HG02852 (cell line): ENCODE results near the gene AKAP6.

Experiments used
- ATAC-seq: cut with Tn5 transposase; IDR thresholded peaks from one replicate; pipeline ENCODE4 v1.9.1; 2021; ENCODE audit warnings: mild to moderate bottlenecking, moderate library complexity; ENCODE audit not compliant: unreplicated experiment

Gene AKAP6, protein sequence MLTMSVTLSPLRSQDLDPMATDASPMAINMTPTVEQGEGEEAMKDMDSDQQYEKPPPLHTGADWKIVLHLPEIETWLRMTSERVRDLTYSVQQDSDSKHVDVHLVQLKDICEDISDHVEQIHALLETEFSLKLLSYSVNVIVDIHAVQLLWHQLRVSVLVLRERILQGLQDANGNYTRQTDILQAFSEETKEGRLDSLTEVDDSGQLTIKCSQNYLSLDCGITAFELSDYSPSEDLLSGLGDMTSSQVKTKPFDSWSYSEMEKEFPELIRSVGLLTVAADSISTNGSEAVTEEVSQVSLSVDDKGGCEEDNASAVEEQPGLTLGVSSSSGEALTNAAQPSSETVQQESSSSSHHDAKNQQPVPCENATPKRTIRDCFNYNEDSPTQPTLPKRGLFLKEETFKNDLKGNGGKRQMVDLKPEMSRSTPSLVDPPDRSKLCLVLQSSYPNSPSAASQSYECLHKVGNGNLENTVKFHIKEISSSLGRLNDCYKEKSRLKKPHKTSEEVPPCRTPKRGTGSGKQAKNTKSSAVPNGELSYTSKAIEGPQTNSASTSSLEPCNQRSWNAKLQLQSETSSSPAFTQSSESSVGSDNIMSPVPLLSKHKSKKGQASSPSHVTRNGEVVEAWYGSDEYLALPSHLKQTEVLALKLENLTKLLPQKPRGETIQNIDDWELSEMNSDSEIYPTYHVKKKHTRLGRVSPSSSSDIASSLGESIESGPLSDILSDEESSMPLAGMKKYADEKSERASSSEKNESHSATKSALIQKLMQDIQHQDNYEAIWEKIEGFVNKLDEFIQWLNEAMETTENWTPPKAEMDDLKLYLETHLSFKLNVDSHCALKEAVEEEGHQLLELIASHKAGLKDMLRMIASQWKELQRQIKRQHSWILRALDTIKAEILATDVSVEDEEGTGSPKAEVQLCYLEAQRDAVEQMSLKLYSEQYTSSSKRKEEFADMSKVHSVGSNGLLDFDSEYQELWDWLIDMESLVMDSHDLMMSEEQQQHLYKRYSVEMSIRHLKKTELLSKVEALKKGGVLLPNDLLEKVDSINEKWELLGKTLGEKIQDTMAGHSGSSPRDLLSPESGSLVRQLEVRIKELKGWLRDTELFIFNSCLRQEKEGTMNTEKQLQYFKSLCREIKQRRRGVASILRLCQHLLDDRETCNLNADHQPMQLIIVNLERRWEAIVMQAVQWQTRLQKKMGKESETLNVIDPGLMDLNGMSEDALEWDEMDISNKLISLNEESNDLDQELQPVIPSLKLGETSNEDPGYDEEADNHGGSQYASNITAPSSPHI (N-terminal part only)

DNA sequence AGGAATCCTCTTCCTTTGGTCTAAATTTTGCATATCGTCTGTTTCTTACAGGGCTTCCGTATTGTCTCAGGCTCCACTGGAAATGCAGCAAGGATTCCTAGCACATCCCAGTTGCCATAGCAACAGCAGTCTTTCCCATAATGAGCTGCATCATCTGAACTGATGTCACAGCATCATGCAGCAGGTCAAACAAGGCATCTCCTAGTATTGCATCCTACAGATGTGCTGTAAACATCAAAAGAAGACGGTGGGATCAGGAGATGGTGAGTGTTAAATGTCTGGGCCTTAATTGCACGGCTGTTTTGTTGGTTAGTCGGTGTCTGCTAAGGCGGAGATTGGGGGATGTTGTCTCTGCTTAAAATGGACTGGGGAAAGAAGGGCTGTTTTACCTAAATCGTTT, at the start of gene AKAP6:
Gene AKAP6 (plus strand): TSS at position 153 of the 400 bp plus-strand sequence. CDS start 104,196 bp downstream, outside the sequence.
- ATAC-seq, result no peak

DNA sequence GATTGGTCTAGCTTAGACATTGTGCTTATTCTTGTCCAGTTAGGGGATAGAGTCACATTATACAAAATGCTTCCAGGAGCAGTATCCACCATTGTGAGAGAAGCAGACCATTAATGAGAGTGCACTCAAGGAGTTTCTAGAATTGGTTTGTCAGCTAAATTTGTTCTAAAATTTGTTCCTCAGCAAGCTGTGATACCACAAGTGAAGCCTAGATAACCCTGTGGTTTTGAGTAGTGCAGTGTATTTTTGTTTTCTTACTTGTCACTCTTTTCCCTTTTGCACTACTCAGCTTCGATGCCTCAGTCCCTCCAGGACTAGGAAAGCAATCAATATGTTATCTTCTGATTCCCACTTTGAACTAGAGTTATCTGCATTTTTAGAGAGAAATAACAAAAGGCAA, 42.5 kb upstream of the AKAP6 start:
- ATAC-seq, result no peak

DNA sequence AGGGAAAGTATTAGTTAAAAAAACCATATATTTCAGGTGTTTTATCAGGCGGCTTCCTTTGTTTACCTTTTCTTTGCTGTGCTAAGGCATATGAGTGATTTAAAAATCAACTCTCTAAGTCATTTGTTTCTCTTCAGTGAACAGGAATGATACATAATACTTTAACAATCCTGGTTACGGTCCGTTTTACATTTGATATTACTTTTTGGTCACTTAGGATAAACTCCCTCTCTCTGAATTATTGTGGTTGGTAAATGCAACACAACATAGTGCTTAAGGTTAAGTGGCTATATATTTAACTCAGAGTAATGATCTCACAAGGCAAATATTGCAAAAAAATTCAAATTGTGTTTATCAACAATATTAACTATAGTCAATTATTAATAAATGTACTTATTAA, 32.7 kb upstream of the AKAP6 start:
- no peak for ATAC-seq

DNA sequence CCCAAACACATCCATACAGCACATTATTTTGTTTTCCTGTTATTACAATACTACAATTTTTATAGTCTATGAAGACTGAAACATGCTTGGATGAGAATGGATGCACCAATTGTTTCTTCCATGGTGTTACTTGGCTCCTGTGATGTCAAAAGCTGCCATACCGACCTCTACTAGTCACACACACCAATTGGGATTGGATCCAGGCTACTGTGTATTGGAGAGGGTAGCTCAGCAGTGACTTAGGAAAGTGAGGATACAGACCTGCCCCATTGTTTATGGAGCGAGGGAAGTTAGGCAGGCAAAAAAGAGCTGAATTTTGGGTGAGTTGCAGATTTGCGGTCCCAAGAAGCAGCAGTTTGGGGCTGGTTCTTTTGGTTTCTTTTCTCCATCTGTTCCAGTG, 30.8 kb upstream of the AKAP6 start:
- no peak for ATAC-seq

DNA sequence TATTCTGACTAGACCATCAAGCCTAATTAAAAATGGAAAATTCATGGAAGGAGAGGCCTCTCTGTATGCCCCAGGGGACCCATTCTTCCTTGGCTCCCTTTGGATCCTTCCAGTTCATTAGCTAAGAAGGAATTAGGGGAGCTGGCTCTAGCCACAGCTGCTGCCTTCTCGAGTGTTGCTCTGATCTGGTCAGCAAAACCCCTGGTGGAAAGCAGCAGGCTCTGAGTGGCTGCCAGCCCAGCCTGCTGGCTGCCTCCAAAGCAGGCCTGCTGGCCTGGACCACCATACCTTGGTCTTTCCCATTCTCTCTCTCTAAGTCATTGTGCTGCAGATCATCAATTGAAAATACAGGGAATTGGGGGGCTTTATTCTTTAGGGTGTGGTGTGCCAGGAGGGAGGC, 29.0 kb upstream of the AKAP6 start:
- no peak for ATAC-seq

DNA sequence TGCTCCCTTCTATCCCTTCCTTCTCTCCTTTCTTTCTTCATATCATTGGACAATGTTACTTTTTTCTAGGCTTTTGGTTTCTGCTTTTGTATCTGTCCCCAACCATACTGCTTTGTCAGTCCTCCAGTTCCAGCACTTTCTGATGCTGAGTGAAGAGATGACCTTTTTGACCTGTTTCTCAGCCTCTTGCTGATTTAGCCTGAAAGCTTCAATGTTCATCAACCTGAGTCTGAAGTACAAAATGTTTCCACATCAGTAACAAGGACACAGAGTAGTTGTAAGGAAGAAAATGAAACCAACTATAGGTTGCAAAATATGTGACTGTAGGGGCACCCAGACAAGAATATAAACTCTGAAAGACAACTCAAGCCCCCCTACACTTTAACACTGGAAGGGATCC, 25.2 kb upstream of the AKAP6 start:
- ATAC-seq, result no peak

DNA sequence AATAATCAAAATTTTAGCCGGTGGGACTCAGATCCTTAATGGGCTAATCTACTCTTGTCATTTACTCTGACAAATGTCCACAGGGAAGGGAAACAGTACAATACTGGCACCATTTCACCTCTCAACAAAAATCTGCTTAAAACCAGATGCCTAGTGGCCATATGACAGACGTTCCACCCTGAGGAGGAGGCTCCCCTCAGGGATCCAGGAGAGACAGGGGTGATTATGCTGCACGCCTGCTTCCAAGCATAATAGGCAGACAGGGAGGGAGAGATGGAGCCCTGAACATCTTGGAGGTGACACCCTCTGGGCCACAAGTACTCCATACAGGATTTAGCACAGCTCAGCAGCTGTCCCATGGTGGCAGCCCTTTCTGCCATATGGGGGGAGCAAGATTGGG, 24.8 kb upstream of the AKAP6 start:
- ATAC-seq, result no peak

DNA sequence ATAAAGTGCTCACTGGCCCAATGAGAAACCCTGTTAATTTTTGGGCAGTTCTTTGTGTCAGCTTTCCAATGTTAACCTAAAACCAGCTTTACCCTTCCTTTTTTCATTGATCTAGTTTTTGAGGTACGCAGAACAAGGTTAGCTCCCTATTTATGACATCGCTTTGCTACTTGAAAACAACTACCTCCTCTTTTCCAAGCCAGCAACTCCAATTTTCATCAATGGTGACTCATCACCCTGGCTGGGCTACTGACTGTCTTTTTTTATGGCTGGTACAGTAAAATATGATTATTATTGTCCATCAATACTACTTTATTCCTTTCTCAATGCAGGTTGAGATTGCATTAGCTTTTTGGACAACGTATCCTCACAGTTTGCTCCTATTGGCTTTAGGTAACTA, 22.5 kb upstream of the AKAP6 start:
- ATAC-seq, result no peak

DNA sequence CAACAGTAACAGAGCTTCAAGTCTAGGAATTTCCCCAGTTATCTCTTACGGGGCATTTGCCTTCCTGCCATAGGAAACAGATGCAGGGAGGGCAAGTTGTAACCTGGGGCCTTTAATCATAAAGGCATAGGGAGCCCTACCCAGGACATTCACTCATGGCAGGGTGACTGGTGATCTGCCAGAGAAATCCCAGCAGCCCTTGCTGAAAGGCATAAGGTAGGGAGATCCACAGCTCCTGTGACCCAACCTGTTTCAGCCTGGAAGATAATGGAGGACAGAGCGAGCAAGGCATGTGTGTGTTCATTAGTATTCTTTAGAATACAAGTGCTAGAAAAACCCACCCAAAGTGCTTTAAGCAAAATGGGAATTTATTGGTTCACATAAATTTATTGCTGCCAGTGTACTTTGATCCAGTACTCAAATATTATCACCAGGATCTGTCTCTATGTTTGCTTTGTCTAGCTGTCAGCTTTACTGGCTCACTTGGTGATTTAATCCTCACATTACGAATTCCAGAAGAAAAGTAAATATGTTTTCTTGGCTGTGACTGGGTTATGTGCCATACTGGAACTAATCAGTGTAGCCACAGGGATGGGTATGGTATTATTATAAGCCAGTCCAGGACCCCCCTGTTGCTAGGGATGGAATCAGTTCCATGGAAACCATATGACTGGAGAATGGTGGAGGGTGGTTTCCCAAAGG, 21.1 kb upstream of the AKAP6 start:
- no peak for ATAC-seq

DNA sequence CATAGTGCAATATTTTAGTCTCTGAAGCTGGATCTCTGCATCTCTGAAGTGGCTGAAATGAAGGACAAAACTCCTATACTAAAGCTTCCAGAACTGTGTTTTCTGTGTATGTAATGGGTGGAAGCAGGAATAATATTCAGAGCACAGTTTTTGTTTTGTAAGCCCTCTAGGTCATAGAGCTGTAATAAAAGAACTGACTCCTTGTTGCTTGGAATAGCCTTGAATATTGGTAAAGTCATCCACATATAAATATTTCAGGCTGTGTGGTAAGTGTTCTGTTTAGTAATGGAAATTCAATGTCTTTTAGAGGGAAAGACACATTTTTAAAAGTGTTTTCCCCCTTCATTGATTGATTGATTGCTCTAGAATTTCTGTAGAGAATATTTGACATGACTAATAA, 18.2 kb upstream of the AKAP6 start:
- no peak for ATAC-seq

DNA sequence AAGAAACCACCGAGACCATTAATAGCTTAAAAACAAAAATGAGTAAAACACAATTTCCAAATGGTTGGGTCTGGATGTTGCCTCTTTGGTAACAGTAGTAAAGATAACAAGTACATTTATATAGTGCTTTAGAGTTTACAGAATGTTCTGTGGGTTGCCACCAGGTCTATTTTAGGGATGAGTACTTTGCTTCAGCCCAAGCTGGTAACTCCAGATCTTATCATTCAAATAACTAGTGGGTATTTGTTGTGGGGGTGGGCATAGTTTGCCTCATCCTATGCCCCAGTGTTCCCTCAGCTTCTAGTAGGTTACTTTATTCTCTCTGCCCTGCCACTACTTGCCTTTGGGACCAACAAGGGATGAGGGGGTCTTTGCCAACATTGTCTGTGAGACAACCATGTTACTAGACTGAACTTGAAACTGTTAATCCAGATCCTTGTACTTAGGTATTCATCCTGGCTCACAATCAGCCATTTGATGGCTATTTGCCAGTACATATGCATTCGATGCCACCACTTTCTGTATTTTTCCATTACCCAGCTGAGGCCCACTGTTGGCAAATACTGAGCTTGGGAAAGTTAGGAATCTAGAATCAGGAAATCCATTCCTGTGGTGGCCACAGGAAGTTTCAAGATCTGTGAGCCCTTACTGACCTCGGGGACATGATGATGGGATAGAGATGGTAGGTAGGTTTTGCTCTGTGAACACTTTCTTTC, 17.6 kb upstream of the AKAP6 start:
- no peak for ATAC-seq

DNA sequence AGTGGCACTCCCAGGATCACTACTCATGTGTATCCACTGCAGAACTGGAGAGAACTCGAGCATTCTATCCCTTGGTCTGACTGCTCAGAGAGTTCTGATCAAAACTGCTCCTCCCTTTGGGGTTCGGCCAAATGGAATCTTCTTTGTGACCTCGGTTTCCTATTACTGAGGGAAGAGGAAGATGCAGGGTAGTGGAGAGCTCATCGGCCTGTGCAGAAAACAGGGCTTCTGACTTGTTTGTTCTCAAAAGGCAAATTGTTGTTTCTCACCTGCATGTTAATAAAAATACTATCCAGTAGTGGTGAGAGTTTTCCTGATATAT, 17.1 kb upstream of the AKAP6 start:
- no peak for ATAC-seq

DNA sequence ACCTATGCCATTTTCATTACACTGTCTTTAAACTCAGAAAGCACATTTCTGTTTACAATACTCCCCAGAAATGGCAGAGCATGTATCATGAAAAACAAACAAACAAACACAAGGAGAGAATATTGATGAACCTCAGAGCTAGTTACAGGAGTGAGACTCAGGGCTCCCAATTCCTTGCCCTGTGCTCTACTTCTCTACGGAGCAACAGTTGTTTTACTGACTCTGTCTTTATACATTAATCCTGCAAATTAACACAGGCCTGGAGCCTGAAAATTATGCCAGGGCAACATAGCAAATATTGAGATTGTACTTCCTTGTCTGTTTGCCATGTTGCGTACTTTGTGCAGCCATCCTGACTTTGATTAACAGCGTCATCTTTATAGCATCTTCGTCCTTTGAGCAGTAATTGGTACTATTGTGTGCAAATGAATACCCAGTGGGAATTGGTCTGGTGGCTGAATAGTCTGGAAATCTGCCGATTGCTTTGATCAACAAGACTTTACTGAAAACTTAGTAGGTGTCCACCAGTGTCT, 15.2 kb upstream of the AKAP6 start:
- ATAC-seq, result no peak

DNA sequence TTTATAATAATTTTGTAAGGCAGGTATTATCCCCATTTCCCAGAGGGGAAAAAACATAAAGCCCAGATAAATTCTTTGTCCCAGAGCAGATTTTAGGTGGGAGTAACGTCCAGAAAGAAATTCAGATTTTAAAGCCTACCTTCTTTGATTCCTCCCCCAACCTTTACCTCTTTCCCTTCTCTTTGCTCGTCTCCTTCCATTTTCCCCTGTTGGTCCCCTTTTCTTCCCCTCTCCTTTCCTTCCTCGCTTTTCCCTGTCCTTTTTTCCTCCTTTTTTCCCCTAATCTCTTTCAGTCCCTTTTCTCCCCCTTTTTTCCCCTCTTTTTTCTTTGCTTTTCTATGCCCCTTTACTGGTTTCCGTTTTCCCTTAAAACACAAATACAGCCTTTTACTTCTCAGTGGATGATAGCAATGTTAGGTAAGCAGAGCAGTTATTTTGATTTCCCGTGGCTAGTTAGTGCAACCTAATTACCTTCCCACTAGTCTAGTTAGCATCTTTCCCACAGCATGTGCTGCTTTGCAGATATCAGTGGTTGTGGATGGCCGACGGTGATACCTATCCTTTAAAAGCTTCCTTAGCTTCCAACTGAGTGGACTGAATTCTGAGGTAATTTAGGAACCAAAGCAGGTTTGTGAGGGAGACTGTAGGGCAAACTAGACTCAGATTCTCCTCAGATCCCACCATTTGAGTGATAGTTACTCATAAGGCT, 10.9 kb upstream of the AKAP6 start:
- no peak for ATAC-seq

DNA sequence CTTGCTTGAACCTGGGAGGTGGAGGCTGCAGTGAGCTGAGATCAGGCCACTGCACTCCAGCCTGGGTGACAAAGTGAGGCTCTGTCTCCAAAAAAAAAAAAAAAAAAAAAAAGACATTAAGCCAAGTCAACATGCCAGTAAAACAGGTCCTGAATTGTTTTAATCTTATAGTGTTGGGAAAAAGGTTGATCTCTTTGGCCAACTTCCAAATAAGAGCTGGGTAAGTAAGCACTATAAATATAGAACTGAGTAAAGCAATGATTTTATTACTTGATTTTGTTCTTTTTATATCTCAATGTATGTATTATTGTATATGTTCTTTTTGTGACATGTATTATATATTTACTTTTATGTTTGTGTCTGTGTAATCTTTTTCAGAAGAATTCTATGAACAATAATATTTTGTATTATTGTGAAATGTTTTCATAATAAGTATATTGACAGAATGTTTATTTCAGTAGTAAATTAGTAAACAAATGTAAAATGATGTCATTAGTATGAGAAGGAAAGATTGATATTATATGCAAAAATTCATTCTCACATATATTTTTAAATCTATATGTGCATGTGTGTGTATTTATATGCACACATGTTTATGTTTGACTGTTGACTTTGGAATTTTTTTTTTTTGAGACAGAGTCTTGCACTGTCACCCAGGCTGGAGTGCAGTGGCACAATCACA, 9.6 kb upstream of the AKAP6 start:
- ATAC-seq, result no peak

DNA sequence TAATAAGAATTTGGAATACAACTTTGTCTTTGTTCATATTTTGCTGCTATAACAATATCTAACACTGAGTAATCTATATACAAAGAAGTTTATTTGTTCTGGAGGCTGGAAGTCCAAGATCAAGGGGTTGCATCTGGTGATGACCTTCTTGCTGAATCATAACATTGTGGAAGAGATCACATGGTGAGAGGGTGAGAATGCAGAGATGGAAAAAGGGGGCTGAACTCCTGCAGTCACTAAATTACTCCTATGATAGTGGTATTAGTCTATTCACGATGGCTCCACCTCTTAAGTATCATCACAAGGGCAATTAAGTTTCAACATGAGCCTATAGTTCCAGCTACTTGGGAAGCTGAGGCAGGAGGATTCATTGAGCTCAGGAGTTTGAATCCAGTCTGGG, 4.5 kb upstream of the AKAP6 start:
- ATAC-seq, result no peak

DNA sequence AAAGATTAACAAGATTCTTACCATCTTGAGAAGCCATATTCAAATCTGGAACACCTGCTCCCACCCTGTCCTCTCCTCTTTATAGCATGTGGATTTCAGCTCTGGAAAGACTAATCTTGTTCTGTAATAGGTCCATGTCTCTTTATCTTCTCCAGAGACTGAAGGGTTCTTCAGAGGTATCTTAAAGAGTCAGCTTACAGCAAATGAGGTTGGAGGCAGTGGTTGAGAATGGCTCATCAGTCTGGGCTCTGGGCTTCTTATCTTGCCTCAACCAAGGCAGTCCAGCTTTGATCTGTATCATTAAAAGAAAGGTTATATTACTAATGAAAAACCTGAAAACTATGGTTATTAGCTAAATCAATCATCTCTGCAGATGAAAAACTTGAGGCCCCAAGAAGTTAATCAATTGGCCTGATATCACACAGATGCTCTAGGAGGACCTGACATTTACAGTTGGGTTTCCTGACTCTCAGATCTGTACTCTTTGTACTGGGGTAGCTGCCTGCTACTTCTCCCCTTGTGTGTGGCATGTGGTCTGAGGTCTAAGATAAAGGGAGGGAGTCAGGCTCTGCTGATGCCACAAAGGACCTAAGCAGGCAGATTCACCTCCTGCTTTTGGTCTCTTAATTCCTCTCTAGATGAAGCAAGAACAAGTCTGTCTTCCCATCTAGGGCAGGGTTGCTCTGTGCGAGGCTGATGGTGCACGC, 1.7 kb upstream of the AKAP6 start:
- ATAC-seq, result no peak

DNA sequence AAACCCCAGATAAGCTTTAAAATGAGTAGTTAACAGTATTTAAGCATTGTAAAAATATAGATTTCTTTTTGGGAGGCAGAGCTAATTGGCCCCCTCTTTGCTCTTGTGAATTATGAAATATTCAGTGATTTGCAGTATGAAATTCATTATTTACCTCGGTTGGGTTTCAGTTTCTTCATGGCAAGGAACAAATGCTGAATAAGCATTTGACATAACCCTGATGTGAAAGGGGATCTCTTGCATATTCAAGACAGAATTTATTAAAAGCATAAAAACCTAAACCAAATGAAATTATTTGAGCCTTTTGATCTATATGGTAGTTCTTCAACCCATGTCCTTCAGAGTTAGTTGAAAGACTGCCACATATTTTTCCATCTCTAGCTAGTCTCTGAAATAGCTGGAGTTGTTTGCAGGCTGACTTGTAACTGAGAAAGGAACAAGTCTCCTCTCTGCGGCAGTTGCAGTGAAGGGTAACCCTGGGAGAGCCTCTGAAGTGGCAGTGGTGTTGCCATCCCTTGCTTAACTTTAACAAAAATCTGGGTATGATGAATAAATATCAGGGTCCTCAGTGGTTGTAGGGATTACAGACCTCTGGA, 690 bp downstream of the AKAP6 start:
- no peak for ATAC-seq
